Measurements from ENCODE around the gene STAT4. TPM values are rescaled to one million over a fixed set of nuclear protein-coding genes. Genes with fewer than 3 reads are reported as not detected.
A peak's percentile ranks its signal among the peaks of the same experiment; 100 is the strongest.
"Not testable (repeated sequence)": the region's sequence is repeated elsewhere in the genome, so short reads cannot be mapped to it uniquely, and the experiment has no call there.

Gene STAT4
- total RNA-seq, 1 donor from 2014 or later: 1.0 TPM

- H3K27me3 Mint-ChIP-seq (ENCODE audit: low read depth): no peaks in the 10 kb centered on the region
- no peak for DNase-seq (ENCODE audit: low read depth, low spot score)
- H3K4me1 Mint-ChIP-seq: no peaks in the 10 kb centered on the region
- peaks cover 33% of the 10 kb centered on the region for H3K36me3 Mint-ChIP-seq (ENCODE audit: low read depth)
- no peak overlapping the region for H3K27ac Mint-ChIP-seq (ENCODE audit: unreplicated experiment)
- no peak for TF ChIP-seq CTCF (conservative IDR thresholded peaks at IDR 0.05)
- no peak overlapping the region for H3K4me3 Mint-ChIP-seq
- no peaks in the 10 kb centered on the region for H3K9me3 Mint-ChIP-seq
Measured at GRCh38 chr2:190999949-191000665, 150.7 kb downstream of the STAT4 start.

GRCh38 chr2:190999058-190999457 lies 151.7 kb downstream of the STAT4 start:
- H3K4me3 Mint-ChIP-seq: no peak overlapping the region
- H3K4me1 Mint-ChIP-seq: no peaks in the 10 kb centered on the region
- no peak for DNase-seq (ENCODE audit: low read depth, low spot score)
- H3K27me3 Mint-ChIP-seq (ENCODE audit: low read depth): no peaks in the 10 kb centered on the region
- TF ChIP-seq CTCF (conservative IDR thresholded peaks at IDR 0.05): no peak
- no peaks in the 10 kb centered on the region for H3K9me3 Mint-ChIP-seq
- no peak overlapping the region for H3K27ac Mint-ChIP-seq (ENCODE audit: unreplicated experiment)
- H3K36me3 Mint-ChIP-seq (ENCODE audit: low read depth): peaks cover 33% of the 10 kb centered on the region

GRCh38 chr2:190997526-190998113 lies 153.2 kb downstream of the STAT4 start:
- Mint-ChIP-seq H3K9me3 (no peaks in the 10 kb centered on the region), H3K36me3 (ENCODE audit: low read depth) (peaks cover 31% of the 10 kb centered on the region), H3K4me1 (no peaks in the 10 kb centered on the region), H3K4me3 (no peak overlapping the region), H3K27me3 (ENCODE audit: low read depth) (no peaks in the 10 kb centered on the region), H3K27ac (ENCODE audit: unreplicated experiment) (no peak overlapping the region)
- no peak for DNase-seq (ENCODE audit: low read depth, low spot score)
- no peak for TF ChIP-seq CTCF (conservative IDR thresholded peaks at IDR 0.05)

- Mint-ChIP-seq H3K36me3 (ENCODE audit: low read depth) (peaks cover 31% of the 10 kb centered on the region), H3K4me3 (no peak overlapping the region), H3K4me1 (no peaks in the 10 kb centered on the region), H3K9me3 (no peaks in the 10 kb centered on the region), H3K27me3 (ENCODE audit: low read depth) (no peaks in the 10 kb centered on the region), H3K27ac (ENCODE audit: unreplicated experiment) (no peak overlapping the region)
- TF ChIP-seq CTCF (conservative IDR thresholded peaks at IDR 0.05): no peak
- DNase-seq (ENCODE audit: low read depth, low spot score): no peak
Measured at GRCh38 chr2:190996947-190997346, 153.8 kb downstream of the STAT4 start.

- H3K27me3 Mint-ChIP-seq (ENCODE audit: low read depth): no peaks in the 10 kb centered on the region
- H3K4me1 Mint-ChIP-seq: no peaks in the 10 kb centered on the region
- H3K9me3 Mint-ChIP-seq: no peaks in the 10 kb centered on the region
- H3K36me3 Mint-ChIP-seq (ENCODE audit: low read depth): peaks cover 31% of the 10 kb centered on the region
- no peak overlapping the region for H3K27ac Mint-ChIP-seq (ENCODE audit: unreplicated experiment)
- DNase-seq (ENCODE audit: low read depth, low spot score): no peak
- TF ChIP-seq CTCF (conservative IDR thresholded peaks at IDR 0.05): peak; percentile 65
- H3K4me3 Mint-ChIP-seq: no peak overlapping the region
Measured at GRCh38 chr2:190996338-190996946, 154.4 kb downstream of the STAT4 start.

GRCh38 chr2:190995315-190995714 lies 155.5 kb downstream of the STAT4 start:
- H3K27ac Mint-ChIP-seq (ENCODE audit: unreplicated experiment); DNase-seq (ENCODE audit: low read depth, low spot score); H3K27me3 Mint-ChIP-seq (ENCODE audit: low read depth); H3K4me1 Mint-ChIP-seq; H3K9me3 Mint-ChIP-seq; H3K4me3 Mint-ChIP-seq: not testable (repeated sequence)
- H3K36me3 Mint-ChIP-seq (ENCODE audit: low read depth): peaks cover 34% of the 10 kb centered on the region

Data from neural crest cell (in vitro differentiated cells).